Measurements from ENCODE around the gene RDM1.
A peak's percentile ranks its signal among the peaks of the same experiment; 100 is the strongest.
"Not testable (repeated sequence)": the region's sequence is repeated elsewhere in the genome, so short reads cannot be mapped to it uniquely, and the experiment has no call there.

Gene RDM1

DNA sequence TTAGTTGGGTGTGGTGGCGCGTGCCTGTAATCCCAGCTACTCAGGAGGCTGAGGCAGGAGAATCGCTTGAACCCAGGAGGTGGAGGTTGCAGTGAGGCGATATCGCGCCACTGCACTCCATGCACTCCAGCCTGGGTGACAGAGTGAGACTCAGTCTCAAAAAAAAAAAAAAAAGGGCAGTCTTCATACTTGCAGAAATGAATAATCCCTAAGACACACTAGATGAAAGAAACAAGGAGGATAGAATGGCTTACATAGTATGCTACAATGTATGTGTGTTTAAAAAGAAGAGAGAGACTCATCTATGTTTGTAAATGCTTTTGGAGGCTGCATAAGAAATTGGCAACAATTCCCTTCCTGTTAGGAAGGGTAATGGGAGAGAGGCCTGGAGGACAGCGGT is 32.8 kb downstream of the RDM1 start:
- DNase-seq: not testable (repeated sequence)

DNA sequence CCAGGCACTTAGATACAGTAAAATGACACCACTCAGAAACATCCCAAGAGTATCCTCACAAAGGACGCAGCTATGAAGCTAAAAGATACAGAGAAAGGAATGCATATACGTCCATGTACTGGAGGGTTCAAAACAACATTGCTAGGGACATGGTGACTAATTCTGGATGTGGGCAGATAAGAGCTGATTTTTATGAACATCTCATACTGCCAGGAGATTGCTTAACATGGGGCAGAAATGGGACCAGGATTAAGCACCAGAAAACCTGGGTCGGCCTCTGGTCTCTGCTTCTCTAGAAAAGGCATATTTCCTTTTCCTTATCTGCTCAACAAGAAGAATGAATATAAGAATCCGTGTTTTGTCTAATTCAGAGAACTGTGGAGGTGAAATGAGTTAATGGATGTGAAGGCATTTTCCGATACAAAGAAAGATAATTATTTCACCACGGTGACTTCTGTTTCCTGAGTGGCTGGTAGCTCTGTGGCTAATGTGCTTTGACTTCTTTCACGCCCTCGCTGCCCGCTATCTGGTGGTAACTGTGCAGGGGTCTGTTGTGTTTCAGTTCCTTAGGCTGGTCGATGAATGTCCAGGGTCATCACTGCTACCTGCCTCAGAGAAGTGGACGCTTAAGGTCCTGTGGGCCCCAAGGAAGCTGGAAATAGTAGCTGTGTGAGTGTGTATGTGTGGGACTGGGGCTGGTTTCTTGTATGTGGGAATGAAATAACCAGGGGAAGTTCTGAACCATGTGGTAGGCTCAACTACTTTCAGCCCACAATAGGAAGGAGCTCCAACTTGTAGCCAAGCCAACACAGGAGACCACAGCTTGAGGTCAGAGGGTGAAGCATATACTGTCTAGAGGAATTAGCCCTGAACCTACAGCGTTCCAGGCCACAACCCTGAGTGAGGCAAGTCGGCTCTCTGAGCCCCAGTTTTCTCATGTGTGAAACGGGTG is 34.7 kb downstream of the RDM1 start:
- no peak for DNase-seq

DNA sequence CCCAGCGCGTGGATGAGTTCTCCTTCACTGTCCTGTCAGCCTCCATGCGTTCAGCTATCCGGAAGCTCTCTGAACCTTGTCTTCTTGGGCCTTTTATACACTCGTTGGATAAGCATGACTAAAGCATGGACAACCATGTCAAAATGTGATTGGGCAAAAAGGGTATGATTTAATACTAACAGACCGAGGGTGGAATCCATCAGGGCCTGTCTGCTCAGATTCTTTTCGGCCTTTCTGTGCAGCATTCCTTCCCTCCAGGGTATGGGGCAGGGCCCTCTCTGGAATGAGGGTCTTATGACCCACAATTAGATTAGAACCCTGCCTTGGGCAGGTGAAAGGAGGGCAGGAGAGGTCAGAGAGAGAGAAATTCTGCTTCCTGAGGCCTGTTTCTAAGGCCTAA is 36.4 kb downstream of the RDM1 start:
- no peak for DNase-seq

DNA sequence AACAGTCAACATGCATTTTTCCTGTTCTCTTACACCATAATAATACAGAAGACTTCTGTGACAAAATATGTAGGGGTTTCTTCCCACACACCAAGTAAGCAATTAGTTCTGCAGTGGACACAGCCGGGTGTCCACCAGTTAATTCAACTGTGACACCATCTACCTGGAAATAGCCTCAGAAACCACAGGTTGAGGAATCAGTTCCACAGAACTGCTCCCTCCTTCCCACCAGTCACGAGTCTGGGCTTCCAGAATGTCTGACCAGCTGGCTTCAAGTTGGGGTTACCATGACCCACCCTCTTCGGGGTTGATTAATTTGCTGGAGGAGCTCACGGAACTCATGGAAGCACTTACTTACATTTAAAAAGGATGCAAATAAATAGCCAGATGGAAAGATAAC is 36.8 kb downstream of the RDM1 start:
- no peak for DNase-seq

DNA sequence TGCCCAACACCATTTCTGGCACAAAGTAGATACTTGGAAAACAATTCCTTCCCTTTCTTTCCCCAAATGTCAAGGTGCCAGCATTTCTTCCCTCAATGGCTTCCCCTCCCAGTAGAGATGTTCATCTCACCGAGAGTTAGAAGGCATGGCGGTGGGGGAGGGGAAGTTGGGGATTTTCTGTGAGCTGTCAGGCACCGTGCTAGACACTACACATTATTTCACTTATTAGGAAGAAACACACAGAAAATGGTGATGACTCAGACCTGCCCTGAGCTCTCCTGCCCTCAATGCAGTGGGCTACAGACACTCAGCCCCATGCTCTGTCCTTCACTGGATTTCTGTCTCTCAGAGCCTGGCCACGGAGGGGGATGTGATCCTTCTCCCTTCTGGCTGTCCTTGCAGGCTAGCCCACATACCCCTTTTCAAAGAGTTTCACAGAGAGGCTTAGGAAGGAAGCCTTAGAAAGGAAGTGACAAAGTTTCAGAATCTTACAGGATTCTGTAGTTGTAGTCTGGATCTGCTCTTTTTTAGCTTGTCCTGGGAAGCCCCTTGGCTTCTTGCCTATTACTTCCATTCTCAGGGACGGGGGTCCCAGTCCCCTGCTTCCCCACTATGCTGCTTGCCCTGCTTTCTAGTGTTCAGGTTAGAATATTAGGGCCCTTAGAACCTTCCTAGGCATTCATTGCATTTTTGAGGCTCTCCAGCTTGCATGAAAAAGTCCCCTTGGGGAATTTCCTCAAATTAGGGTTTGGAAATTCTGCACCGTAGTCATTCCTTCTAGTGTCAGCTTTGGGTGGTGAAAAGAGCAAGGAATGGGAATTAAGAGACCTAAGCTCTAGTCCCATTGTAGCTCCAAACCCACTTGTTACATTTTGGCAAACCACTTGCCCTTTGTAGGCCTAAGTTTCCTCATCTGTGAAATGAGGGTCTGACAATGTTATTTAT is 38.2 kb downstream of the RDM1 start:
- DNase-seq: no peak

DNA sequence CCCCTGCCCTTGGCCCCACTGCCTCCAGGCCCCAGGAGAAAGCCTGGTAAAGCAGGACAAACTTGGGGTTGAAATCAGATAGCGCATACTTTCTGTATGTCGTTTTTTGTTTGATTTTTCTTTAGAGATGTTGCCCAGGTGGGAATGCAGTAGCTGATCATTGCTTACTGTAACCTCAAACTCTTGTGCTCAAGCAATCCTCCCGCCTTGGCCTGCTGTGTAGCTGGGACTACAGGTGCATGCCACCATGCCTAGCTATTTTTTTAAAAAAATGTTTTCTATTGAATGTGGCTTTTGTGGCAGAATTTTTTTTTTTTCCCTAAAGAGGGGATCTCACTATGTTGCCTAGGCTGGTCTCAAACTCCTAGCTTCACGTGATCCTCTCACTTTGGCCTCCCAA is 39.3 kb downstream of the RDM1 start:
- DNase-seq: no peak

DNA sequence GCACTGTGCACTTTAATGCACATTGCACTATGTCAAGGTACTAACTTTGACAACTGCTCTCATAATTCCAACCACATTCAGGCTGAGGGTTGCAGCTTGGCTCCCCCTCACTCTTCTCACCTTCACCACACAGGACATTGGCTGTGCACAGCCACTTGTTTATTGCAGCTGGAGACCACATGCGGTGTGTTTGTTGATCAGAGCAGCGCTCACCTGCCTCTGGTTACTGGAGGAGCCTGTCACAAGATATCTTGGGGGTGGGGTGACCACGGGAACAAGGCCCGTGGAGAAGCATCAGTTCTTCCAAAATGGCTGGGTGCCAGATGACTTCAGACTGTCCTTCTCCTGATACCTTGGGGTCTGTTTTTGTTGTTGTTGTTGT is 39.8 kb downstream of the RDM1 start:
- DNase-seq: peak; percentile 29

DNA sequence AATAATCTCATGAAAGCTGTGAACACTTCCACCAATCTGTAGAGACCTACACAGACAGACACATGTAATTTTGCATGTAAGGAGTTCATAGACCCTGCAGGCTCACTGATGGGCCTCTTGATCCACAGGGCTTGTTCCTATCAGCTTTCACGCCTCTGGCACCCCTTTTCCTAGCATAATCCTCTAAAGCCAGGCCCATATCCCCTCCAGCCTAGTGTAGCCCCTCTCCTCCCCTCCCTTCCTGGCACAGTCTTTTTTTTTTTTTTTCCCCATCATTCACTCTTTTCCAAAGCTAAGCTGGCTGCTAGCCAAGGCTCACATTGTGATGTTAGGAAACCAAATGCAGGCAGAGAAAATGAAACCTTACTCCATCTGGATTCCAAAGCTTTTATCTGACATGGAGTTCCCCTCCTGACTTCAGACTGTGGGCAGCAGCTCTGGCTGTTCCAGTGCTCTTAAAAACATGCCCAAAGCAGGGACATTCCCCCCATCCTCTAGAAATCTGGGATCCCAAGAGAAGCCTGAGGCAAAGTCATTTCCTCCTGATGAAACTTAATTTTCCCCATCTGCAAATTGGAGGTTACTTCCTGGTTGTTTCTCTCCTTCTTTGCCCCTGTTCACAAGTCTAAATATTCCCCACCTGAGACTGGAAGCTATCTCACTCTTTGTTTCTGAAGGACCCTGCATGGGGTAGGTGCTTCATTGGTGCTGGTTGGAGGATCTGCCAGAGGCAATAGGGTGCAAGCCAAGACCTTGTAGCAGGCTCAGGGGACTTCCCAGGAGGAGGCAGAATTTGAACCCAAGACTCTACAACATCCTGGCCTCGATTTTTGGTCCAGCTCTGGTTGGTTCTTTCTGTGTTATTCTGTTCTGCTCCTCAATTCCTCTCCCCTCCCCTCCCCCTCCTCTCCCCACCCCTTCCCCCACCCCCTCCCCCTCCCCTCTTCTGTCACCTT is 40.5 kb downstream of the RDM1 start:
- peak; percentile 21 for DNase-seq

DNA sequence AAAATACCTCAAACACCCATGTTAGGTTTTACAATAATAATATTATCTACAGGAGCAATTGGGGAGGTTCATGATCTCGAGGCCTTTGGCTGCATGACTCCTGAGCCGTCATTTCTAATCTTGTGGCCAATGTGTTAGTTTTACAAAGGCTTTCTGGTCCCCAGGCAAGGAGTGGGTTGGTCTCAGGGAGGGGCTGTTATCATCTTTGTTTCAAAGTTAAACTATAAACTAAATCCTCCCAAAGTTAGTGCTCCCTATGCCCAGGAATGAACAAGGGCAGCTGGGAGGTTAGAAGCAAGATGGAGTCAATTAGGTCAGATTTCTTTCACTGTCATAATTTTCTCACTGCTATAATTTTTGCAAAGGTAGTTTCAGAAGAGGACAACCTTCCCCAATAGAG is 41.3 kb downstream of the RDM1 start:
- DNase-seq: no peak

DNA sequence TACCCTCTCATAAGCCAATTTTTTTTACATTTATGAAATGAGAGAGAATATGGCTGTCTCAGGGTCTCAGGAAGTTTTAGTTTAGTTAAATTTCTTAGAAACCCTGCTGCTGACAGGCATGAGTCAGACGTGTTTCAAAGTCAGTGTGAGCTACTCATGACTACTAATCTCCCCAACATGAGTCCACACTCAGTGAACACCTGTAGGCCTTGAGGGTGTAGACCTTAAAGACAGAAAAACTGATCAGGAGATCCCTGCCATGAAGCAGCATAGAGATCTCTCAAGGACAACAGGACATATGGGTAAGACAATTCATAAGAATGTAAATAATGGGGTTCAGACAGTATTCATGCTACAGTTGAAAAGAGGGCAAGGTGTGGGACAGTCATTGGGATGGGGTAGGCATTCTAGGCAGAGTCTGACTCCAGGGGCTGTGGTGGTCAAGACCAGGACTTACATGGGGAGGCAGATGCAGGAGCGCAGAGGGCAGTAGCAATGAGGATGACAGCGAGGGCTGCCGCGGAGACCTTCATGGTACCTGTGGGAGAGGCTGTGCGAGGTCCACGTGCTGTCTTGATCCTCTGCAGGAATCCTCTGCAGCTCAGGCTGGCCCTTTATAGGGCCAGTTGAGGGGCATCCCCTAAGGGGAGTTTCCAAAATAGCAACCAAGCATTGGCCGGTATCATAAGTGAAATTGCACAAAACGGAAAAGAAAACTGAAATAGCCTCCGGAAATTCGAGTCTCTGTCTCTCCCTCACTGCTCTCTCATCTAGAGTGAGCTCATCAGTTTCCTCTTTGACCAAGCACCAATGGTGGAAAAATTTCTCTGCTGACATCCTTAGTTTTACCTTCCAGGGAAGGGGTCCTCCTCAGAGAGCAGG is 50.6 kb downstream of the RDM1 start, which contains the start of gene CCL5:
Gene CCL5 (minus strand): TSS at position 588 of the 882 bp plus-strand sequence.
- no peak for DNase-seq

DNA sequence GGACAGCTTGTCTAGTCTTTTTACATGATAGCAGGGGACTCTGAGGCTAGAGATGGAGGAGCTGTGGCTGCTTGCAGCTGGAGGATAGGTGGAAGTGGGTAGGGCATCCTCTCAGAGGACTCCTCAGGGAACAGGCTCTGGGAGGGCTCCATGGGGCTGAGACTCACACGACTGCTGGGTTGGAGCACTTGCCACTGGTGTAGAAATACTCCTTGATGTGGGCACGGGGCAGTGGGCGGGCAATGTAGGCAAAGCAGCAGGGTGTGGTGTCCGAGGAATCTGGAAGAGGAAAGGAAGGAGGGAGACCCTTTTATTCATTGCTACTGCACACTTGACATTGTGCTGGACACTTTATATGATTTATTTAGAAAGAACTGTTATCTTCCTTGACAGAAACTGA is 52.2 kb downstream of the RDM1 start:
- DNase-seq: no peak

DNA sequence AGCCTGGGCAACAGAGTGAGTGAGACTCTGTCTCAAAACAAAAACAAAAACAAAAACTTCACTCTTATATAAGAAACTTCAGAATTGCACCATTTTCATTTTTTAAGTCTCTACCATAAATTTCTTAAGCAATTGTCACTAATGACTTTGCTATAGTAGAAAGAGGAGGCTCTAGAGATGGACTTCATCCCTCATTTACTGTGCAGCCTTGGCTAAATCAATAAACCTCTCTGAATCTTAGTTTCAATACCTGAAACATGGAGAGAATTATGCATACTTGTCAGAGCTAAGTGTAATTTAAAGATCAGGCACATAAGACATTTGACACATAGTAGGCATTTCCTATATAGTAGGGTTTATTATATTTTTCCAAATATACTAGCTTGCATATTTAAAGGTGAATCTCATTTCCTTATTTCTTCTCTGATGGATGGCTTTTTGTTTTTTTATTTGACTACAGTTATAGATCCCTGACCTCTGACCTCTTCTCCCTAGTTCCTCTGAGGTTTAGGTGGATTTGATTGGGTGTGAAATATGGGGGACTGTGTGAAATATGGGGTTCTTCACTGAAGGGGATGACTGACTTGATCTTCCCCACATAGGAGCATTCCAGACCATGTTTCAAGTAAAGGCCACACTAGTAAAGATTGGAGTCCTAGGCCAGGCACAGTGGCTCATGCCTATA is 53.1 kb downstream of the RDM1 start:
- DNase-seq: no peak

DNA sequence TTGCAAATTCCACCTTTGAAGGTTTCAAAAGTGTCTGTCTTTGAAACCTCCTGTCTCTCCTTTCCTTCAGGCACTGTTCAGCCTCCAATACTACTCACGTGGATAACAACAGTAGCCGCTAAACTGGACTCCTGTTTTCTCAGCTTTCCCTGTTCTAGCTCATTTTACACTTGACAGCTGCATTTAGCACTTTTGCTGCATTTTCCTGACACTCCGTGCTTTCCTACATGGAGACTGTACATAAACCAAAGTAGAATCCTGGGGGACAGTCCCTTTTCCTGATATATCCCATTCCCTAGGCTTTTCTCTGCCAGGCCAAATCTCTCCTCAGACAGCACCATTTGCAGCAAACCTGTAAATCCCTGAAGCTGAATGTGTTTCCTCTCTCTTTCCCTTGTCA is 54.0 kb downstream of the RDM1 start:
- DNase-seq: no peak

DNA sequence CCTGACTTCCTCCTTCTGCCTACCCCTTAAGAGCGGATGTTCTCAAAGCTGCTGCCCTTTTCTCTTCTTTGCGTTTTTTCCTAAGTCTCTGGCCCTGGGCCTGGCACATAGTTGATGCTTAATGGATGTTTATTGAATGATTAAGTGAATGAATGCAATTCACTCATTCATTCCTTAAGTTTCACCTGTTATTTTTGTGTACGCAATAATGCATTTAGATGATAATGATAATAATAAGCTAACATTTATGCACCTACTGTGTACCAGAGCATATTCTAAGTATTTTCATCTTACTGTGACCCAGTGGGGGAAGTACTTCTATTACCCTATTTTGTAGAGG is 54.8 kb downstream of the RDM1 start:
- DNase-seq: no peak

DNA sequence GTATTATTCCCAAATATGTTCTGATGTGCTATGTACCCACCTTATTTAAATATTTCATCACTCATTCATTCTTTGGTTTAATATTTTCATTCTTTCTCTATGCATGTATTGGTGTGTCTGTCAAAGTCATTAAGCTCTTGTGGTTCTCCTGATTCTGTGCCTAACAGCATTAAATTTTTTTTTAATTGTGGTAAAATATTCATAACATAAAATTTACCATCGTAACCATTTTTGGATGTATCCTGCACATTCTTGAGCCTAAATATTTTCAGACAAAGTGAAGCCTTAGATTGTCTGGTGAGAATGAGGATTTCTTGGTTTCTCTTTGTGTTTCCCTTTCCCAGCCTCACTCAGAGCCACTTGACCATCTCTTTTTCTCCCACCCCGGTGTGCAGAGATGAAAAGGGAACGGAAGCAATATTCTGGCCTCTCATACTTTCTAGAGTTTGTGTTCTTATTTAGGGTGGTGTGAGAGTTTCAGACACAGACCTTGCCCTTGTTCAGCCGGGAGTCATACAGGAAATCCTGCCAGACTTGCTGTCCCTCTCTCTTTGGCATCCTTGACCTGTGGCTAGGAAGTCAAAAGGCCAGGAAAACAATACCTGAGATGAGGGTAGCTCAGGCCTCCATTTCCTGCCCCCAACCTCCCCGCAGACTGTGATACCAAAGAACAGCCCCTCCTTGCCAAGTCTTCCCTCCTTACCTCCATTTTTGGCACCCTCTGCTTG is 55.3 kb downstream of the RDM1 start:
- DNase-seq: no peak

DNA sequence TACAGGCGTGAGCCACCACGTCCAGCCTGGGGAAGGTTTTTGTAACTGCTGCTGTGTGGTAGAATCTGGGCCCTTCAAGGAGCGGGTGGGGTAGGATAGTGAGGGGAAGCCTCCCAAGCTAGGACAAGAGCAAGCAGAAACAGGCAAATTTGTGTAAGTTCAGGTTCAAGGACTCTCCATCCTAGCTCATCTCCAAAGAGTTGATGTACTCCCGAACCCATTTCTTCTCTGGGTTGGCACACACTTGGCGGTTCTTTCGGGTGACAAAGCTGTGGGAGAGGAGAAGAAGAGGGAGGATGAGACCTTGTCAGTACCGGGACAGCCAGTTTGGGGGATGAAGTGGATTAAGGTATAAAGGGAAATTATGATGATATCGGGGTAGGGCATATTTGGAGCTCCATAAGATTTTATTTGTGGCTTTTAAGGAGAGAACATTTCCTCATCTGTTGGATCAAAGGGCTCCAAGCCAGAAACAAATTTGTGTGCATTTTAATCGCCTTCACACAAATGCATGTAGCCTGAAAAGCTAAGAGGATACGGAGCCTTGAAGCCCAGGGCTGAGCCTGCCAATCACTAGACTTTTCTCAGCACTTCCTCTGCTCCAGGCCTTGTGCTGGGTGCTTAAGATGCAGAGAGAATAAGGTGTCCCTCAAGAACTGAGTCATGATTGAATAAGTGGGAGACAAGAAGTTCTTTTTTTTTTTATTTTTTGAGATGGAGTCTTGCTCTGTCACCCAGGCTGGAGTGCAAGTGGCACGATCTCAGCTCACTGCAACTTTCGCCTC is 58.2 kb downstream of the RDM1 start:
- no peak for DNase-seq

DNA sequence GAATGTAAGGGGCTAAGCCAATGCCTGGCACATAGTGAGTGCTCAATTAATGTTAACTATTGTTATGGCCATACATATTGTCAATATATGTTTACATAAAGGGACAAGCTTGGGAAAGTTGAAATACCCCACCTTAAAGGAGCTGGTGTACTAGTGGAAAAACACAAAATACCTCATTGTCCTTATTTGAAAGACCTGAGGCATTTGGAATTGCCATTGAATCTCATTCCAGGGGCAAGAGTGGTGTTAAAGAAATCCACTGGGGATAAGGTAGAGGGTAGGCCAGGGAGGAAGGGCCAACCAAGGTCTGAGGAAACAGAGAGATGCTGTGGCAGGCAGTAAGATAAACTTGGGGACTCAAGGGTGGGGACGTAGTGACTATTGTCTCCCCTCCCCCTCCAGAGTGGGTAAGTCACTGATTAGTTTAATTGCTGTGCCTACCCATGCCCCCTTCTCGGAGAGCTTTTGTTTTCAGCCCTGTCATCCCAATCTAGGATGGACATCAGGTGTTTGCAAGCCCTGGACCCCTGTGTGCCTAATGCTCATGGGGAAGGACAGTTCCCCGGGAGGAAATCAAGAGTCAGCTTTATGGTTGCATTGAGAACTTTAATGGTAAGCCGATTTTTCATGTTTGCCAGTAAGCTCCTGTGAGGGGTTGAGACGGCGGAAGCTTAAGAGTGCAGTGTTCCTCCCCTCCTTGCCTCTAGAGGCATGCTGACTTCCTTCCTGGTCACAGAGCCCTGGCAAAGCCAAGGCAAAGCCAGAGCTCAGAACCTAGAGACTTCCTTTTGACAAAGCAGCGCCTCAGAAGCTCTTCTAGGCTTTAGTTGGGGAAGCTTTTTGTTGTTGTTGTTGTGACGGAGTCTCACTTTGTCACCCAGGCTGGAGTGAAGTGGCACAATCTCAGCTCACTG is 59.4 kb downstream of the RDM1 start:
- no peak for DNase-seq

DNA sequence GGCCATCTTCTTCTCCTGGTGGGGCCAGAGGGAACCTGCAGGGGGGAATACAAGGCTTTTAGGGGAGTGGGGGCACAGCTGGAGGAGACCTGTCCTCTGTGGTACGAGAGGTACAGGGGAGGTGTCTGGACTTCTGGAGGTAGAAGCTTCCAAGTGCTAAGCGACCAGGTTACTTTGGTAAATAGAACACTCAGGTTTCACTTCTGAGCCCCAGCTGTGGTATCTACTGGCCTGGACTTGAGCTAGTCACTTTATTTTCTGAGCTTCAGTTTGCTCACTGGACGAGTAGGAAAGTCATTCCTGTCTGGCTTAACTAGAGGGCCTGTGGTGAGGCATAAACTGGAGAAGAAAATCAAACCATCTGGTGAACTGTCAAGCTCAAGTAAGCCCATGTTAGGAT is 61.8 kb downstream of the RDM1 start, which contains the start of gene HEATR9:
Gene HEATR9 (minus strand): TSS at position 155 of the 400 bp plus-strand sequence. CDS start 149 bp downstream, at position 6.
- DNase-seq: no peak
